PC-9 (cell line): ENCODE measurements around the gene EPB41L4A. TPM values are rescaled to one million over a fixed set of nuclear protein-coding genes. Genes with fewer than 3 reads are reported as not detected.

Source experiments
- BruUV-seq: library from RNA; stranded (reverse); fragments of 400-500 nt; replicated peaks from 2 replicates; lab custom pipeline; 2021; lab: Mats Ljungman, UMichigan
- CTCF ChIA-PET: fragments of 300-600 bp; sonication (Branson Sonifier 250); formaldehyde crosslinking; loops from one replicate; lab custom pipeline; 2022; ENCODE audit warnings: antibody characterized with exemption; lab: Charles Lee
- POLR2A ChIA-PET: fragments of 300-600 bp; sonication (Branson Sonifier 250); formaldehyde crosslinking; loops from one replicate; lab custom pipeline; 2022; ENCODE audit warnings: antibody characterized with exemption; ENCODE audit not compliant: unreplicated experiment; lab: Charles Lee
- DNase-seq, 2 experiments: peaks; one replicate each; pipeline versions ENCODE4 v3.0.0 to v3.0.0-alpha.2; 2015 to 2022; ENCODE audit warnings: mixed read lengths in 1 of 2
- H2AFZ ChIP-seq: fragments of 200-600 bp; sonication (generic); 2 replicates; pipeline ENCODE4 v1.8.1; 2017; ENCODE audit warnings: antibody characterized with exemption
- H3F3A ChIP-seq: fragments of 200-600 bp; sonication (generic); 2 replicates; pipeline ENCODE4 v1.8.1; 2017; ENCODE audit warnings: antibody characterized with exemption, mild to moderate bottlenecking, low read depth; ENCODE audit not compliant: insufficient read depth
- H3K27ac ChIP-seq: fragments of 200-600 bp; sonication (generic); 2 replicates; pipeline ENCODE4 v1.6.1; 2016; ENCODE audit warnings: mixed run types
- H3K27me3 ChIP-seq: fragments of 200-600 bp; sonication (generic); 2 replicates; pipeline ENCODE4 v1.6.1; 2016; ENCODE audit warnings: low read depth, mixed run types; ENCODE audit not compliant: insufficient read depth
- H3K36me3 ChIP-seq: fragments of 200-600 bp; sonication (generic); 2 replicates; pipeline ENCODE4 v1.6.1; 2016; ENCODE audit warnings: low read depth, mixed run types
- H3K4me1 ChIP-seq: fragments of 200-600 bp; sonication (generic); replicated peaks from 2 replicates; pipeline ENCODE4 v1.6.1; 2016; ENCODE audit warnings: mixed run types; ENCODE audit not compliant: insufficient read depth
- H3K4me2 ChIP-seq: fragments of 200-600 bp; sonication (generic); 2 replicates; pipeline ENCODE4 v1.6.1; 2017; ENCODE audit warnings: mixed run types
- H3K4me3 ChIP-seq: fragments of 200-600 bp; sonication (generic); 2 replicates; pipeline ENCODE4 v1.6.1; 2016; ENCODE audit warnings: mixed run types
- H3K79me2 ChIP-seq: fragments of 200-600 bp; sonication (generic); 2 replicates; pipeline ENCODE4 v1.6.1; 2017; ENCODE audit warnings: low read depth, mixed run types
- H3K9me2 ChIP-seq: fragments of 200-600 bp; sonication (generic); 2 replicates; pipeline ENCODE4 v1.8.1; 2017; ENCODE audit warnings: mild to moderate bottlenecking; ENCODE audit not compliant: insufficient read depth
- H3K9me3 ChIP-seq: fragments of 200-600 bp; sonication (generic); 2 replicates; pipeline ENCODE4 v1.8.1; 2016; ENCODE audit warnings: low read depth; ENCODE audit not compliant: insufficient read depth
- H4K20me1 ChIP-seq: fragments of 200-600 bp; sonication (generic); 2 replicates; pipeline ENCODE4 v1.8.1; 2017; ENCODE audit not compliant: insufficient read depth
- CTCF ChIP-seq: fragments of 200-600 bp; sonication (generic); conservative IDR thresholded peaks from 2 replicates; pipeline ENCODE4 v1.6.1; 2017; ENCODE audit warnings: mixed run types, antibody characterized with exemption, mild to moderate bottlenecking, moderate library complexity
- EZH2 ChIP-seq: fragments of 200-600 bp; sonication (generic); IDR thresholded peaks from 2 replicates; pipeline ENCODE4 v1.8.0; 2017; ENCODE audit warnings: antibody characterized with exemption, low read depth
- intact Hi-C: fragments of 100-400 bp; cut with micrococcal nuclease; formaldehyde crosslinking; loops from one replicate; pipeline ENCODE4 v1.10.0; 2022; ENCODE audit not compliant: unreplicated experiment
- total RNA-seq: library from RNA; stranded (reverse); gene quantifications from 2 replicates; pipeline ENCODE4 v1.2.3, GENCODE V29; 2021

Gene EPB41L4A
- total RNA-seq, 1 experiment from 2014 or later = 9.4 TPM

DNA sequence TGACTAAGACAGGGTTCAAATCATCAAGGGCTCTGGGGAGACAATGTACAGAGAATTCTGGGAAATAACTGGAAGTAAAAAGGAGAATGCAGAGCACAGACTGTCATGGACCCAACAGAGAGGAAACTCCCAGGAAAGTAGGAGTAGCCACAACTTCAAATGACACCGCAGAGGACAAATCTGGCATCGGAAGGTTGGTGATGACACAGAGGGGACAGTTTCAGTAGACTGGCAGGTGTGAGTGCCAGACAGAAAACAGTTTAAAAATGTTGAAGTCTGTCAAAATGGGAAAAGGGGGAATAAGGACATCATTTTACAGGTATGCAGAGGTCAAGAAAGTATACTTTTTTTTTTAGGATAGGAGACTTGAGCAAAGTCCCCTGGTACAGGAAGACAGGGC is 70.2 kb downstream of the EPB41L4A start:
- no TSS peak for BruUV-seq
- ChIA-PET POLR2A (no interaction called here), CTCF (no interaction called here)
- no peak for DNase-seq
- intact Hi-C loops = no loop called here
- Histone ChIP-seq H3K36me3 (no peaks in the 10 kb centered on the region), H4K20me1 (no peaks in the 10 kb centered on the region), H3F3A (no peaks in the 10 kb centered on the region), H3K27ac (no peak overlapping the region), H3K4me2 (no peak overlapping the region), H2AFZ (no peak overlapping the region), H3K27me3 (no peaks in the 10 kb centered on the region), H3K9me2 (no peaks in the 10 kb centered on the region), H3K4me1 (no peaks in the 10 kb centered on the region), H3K4me3 (no peak overlapping the region), H3K9me3 (no peaks in the 10 kb centered on the region), H3K79me2 (no peaks in the 10 kb centered on the region)
- TF ChIP-seq EZH2 (no peak), CTCF (no peak)

GRCh38 chr5:112348387-112348786 is 70.7 kb downstream of the EPB41L4A start:
- Histone ChIP-seq H3K27me3 (no peaks in the 10 kb centered on the region), H3K9me2 (no peaks in the 10 kb centered on the region), H3F3A (no peaks in the 10 kb centered on the region), H3K4me2 (no peak overlapping the region), H3K9me3 (no peaks in the 10 kb centered on the region), H3K4me1 (no peaks in the 10 kb centered on the region), H2AFZ (no peak overlapping the region), H3K79me2 (no peaks in the 10 kb centered on the region), H3K4me3 (no peak overlapping the region), H3K27ac (no peak overlapping the region), H4K20me1 (no peaks in the 10 kb centered on the region), H3K36me3 (no peaks in the 10 kb centered on the region)
- DNase-seq = no peak
- ChIA-PET POLR2A (no interaction called here), CTCF (no interaction called here)
- BruUV-seq = no TSS peak
- intact Hi-C loops = no loop called here
- TF ChIP-seq CTCF = no peak
- no peak for TF ChIP-seq EZH2

DNA sequence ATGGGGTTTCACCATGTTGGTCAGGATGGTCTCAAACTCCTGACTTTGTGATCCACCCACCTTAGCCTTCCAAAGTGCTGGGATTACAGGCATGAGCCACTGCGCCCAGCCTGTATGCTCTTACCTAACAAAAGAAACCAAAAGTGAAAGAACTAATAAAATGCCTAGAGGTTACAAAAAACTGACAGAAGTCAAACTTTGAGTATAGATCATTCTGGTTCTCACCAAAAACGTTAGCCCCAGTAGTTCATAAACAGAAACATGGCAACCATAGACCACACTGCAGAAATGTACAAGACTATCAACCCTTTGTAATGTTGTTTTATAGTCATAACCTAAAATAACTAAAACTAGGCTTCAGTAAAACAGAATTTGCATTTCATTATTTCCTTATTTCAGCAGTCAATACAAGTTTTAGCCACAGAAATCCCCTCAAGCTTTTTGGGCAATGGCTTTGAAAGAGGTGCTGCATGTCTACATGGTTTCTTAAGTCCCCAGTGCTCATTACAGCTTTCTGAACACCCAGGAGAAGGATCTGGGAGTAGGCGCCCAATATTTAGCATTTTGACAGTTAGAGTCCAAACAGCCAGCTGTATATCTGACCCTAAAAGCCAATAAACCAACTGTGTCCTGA is 72.5 kb downstream of the EPB41L4A start:
- Histone ChIP-seq H3K4me1 (no peaks in the 10 kb centered on the region), H3K79me2 (no peaks in the 10 kb centered on the region), H3K4me3 (no peak overlapping the region), H4K20me1 (no peaks in the 10 kb centered on the region), H3K9me3 (no peaks in the 10 kb centered on the region), H3K4me2 (no peak overlapping the region), H3K9me2 (no peaks in the 10 kb centered on the region), H2AFZ (no peak overlapping the region), H3K27me3 (no peaks in the 10 kb centered on the region), H3F3A (no peaks in the 10 kb centered on the region), H3K27ac (no peak overlapping the region), H3K36me3 (no peaks in the 10 kb centered on the region)
- POLR2A ChIA-PET = no interaction called here
- CTCF ChIA-PET = no interaction called here
- TF ChIP-seq CTCF (no peak), EZH2 (no peak)
- DNase-seq = no peak
- no TSS peak for BruUV-seq
- intact Hi-C loops = no loop called here
